B cell (primary cell): ENCODE data around the gene RGS7BP. TPM values are rescaled to one million over a fixed set of nuclear protein-coding genes. Genes with fewer than 3 reads are reported as not detected.

Experiments used
- ATAC-seq: fragments of 200-7000 bp; cut with Tn5 transposase; one replicate; pipeline ENCODE4 v1.10.0; 2021; ENCODE audit warnings: low read depth, mild to moderate bottlenecking, moderate number of reproducible peaks, moderate library complexity
- CTCF ChIA-PET: fragments of 350-600 bp; sonication (Branson Sonifier 250); formaldehyde crosslinking; loops from one replicate; lab custom pipeline; 2021; ENCODE audit warnings: antibody characterized with exemption, inconsistent platforms; lab: Charles Lee
- POLR2A ChIA-PET: fragments of 350-600 bp; sonication (Branson Sonifier 250); formaldehyde crosslinking; loops from one replicate; lab custom pipeline; 2021; ENCODE audit warnings: antibody characterized with exemption; lab: Charles Lee
- DNase-seq: peaks from one replicate; pipeline ENCODE4 v3.0.0; 2013
- H2AFZ ChIP-seq: 2 replicates; pipeline ENCODE4 v1.6.1; 2012; ENCODE audit warnings: mild to moderate bottlenecking, low read depth, low read length; ENCODE audit not compliant: insufficient read depth, poor library complexity, severe bottlenecking
- H3K27ac ChIP-seq, 2 donors: 1 replicate in 1 of 2; 2 replicates in 1 of 2; pipeline ENCODE4 v1.5.1; 2012 to 2013; ENCODE audit warnings: low read length in 2 of 2, mild to moderate bottlenecking in 2 of 2, moderate library complexity in 1 of 2
- H3K27me3 ChIP-seq, 4 experiments: fragments of 200-600 bp in 1 of 4; sonication (generic) in 1 of 4; replicated peaks in 1 of 4; 1 replicate in 2 of 4; 2 replicates in 2 of 4; pipeline versions ENCODE4 v1.6.1 to v1.7.0; 2013 to 2016; ENCODE audit warnings: low read length in 3 of 4, mild to moderate bottlenecking in 2 of 4, mixed read lengths in 1 of 4, moderate library complexity in 1 of 4; ENCODE audit not compliant: insufficient read depth in 4 of 4, control insufficient read depth in 3 of 4; ENCODE audit errors: control extremely low read depth in 1 of 4
- H3K36me3 ChIP-seq, 2 experiments: replicated peaks in 1 of 2; 1 replicate in 1 of 2; 2 replicates in 1 of 2; pipeline versions ENCODE4 v1.6.1 to v1.7.1; 2013; ENCODE audit warnings: low read length in 1 of 2; ENCODE audit not compliant: insufficient read depth in 2 of 2, control insufficient read depth in 1 of 2; ENCODE audit errors: control extremely low read depth in 1 of 2, extremely low read depth in 1 of 2
- H3K4me1 ChIP-seq, 2 donors: fragments of 200-600 bp in 1 of 2; sonication (generic) in 1 of 2; 1 replicate in 1 of 2; 2 replicates in 1 of 2; pipeline versions ENCODE4 v1.5.1 to v1.6.1; 2013 to 2017; ENCODE audit warnings: low read length in 2 of 2; ENCODE audit not compliant: control insufficient read depth in 2 of 2, insufficient read depth in 2 of 2
- H3K4me2 ChIP-seq: replicated peaks from 2 replicates; pipeline ENCODE3; 2012; ENCODE audit warnings: mild to moderate bottlenecking, low read depth, low read length; ENCODE audit not compliant: poor library complexity, severe bottlenecking
- H3K4me3 ChIP-seq, 5 experiments: fragments of 200-600 bp in 1 of 5; sonication (generic) in 1 of 5; 1 replicate in 3 of 5; 2 replicates in 2 of 5; pipeline versions ENCODE4 v1.5.1 to v1.7.0; 2011 to 2016; ENCODE audit warnings: low read length in 4 of 5, mild to moderate bottlenecking in 4 of 5, low read depth in 2 of 5, control low read depth in 1 of 5, moderate library complexity in 1 of 5; ENCODE audit not compliant: insufficient read depth in 1 of 5; ENCODE audit errors: control extremely low read depth in 1 of 5, extremely low read depth in 1 of 5
- H3K79me2 ChIP-seq: fragments of 200-600 bp; sonication (generic); one replicate; pipeline ENCODE4 v1.6.0; 2016; ENCODE audit warnings: low read length; ENCODE audit not compliant: control insufficient read depth, insufficient read depth
- H3K9ac ChIP-seq: fragments of 200-600 bp; sonication (generic); 2 replicates; pipeline ENCODE4 v1.6.1; 2017; ENCODE audit warnings: mild to moderate bottlenecking, low read length, moderate library complexity
- H3K9me3 ChIP-seq, 3 donors: one replicate each; pipeline versions ENCODE4 v1.6.1 to v1.7.1; 2013; ENCODE audit warnings: low read length in 2 of 3; ENCODE audit not compliant: control insufficient read depth in 2 of 3, insufficient read depth in 1 of 3; ENCODE audit errors: control extremely low read depth in 1 of 3
- H4K20me1 ChIP-seq: 2 replicates; pipeline ENCODE4 v1.6.0; 2012; ENCODE audit warnings: mild to moderate bottlenecking, low read length; ENCODE audit not compliant: insufficient read depth, control insufficient read depth, poor library complexity, severe bottlenecking
- H3K27ac Mint-ChIP-seq: one replicate; pipeline ENCODE4 v1.8.0; 2021; ENCODE audit warnings: mixed read lengths
- H3K27me3 Mint-ChIP-seq: one replicate; pipeline ENCODE4 v1.8.0; 2021; ENCODE audit warnings: mixed read lengths
- H3K4me1 Mint-ChIP-seq: one replicate; pipeline ENCODE4 v1.8.0; 2021; ENCODE audit warnings: mixed read lengths
- H3K4me3 Mint-ChIP-seq: one replicate; pipeline ENCODE4 v1.8.0; 2021; ENCODE audit warnings: mixed read lengths
- H3K9me3 Mint-ChIP-seq: one replicate; pipeline ENCODE4 v1.8.0; 2022; ENCODE audit warnings: mixed read lengths; ENCODE audit not compliant: insufficient read depth
- EZH2 ChIP-seq: IDR thresholded peaks from 2 replicates; pipeline ENCODE4 v1.6.1; 2012; ENCODE audit warnings: borderline replicate concordance, low read depth, mild to moderate bottlenecking, moderate library complexity, low read length; ENCODE audit not compliant: insufficient read depth, poor library complexity, severe bottlenecking
- WGBS: methylation state at CpG from one replicate; pipeline ENCODE4 v1.1.5; 2013; ENCODE audit warnings: missing lambda C conversion rate; ENCODE audit not compliant: insufficient coverage; 5-methylcytosine and 5-hydroxymethylcytosine counted together
- intact Hi-C: fragments of 100-400 bp; cut with micrococcal nuclease; formaldehyde crosslinking; loops from one replicate; pipeline ENCODE4 v1.10.0; 2022
- polyA plus RNA-seq: library from polyadenylated mRNA; depleted of rRNA; stranded (reverse); fragments of >200 nt; gene quantifications from 2 replicates; pipeline ENCODE4 v1.2.3, GENCODE V29; 2012
- small RNA-seq: library from RNA; depleted of rRNA; stranded (forward); fragments of <200 nt; gene quantifications from one replicate; pipeline ENCODE3, GENCODE V24; 2012; ENCODE audit warnings: low replicate concordance, low read depth; ENCODE audit not compliant: insufficient read length
- total RNA-seq, 2 donors: library from RNA; stranded (reverse); fragments of 120-200 nt in 1 of 2; gene quantifications; 1 replicate in 1 of 2; 2 replicates in 1 of 2; pipeline versions ENCODE4 v1.2.3 to v1.2.4, GENCODE V29; 2013 to 2022
- TF ChIP-seq, protein P1 (sequence below): fragments of 200-600 bp; IDR thresholded peaks from one replicate; pipeline ENCODE4 v1.8.0; 2022; ENCODE audit warnings: antibody characterized with exemption, mild to moderate bottlenecking

Gene RGS7BP
- total and polyA plus RNA-seq, 2 donors (not counting 1 experiment from before 2014, with no cell fraction given): not detected

DNA sequence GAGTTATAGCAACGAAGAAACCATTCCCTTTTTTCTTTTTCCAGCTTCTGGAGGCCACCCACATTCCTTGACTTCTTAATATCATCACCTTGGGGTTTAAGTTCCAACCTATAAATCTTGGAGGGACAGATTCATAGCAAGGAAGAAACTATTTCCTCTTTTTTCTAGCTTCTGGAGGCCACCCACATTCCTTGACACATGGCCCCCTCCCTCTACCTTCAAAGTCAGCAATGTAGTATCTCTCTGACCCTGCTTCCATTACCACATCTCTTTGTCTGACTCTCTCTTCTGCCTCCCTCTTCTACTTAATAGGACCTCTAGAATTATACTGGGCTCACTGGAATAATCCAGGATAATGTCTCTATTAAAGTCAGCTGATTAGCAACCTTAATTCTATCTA is 149.8 kb downstream of the RGS7BP start:
- ATAC-seq: no peak
- ChIA-PET CTCF (interaction anchor here (0.7 kb wide), 1 partner anchor 20 kb away, joined by 4 read pairs; no protein-coding TSS in a partner anchor), POLR2A (no interaction called here)
- Histone ChIP-seq H3K27me3 (no peaks in the 10 kb centered on the region), H3K9me3 (peaks cover 0 to 11% (median 5%) of the 10 kb centered on the region in 3 donors), H3K4me1 (no peaks in the 10 kb centered on the region), H4K20me1 (no peaks in the 10 kb centered on the region), H2AFZ (no peak overlapping the region), H3K79me2 (no peaks in the 10 kb centered on the region), H3K36me3 (no peaks in the 10 kb centered on the region), H3K27ac (no peak overlapping the region), H3K9ac (no peak overlapping the region), H3K4me3 (no peak overlapping the region), H3K4me2 (no peak overlapping the region)
- H3K4me3 Mint-ChIP-seq: no peak overlapping the region
- H3K9me3 Mint-ChIP-seq: peaks cover 5% of the 10 kb centered on the region
- no peak overlapping the region for H3K27ac Mint-ChIP-seq
- no peaks in the 10 kb centered on the region for H3K27me3 Mint-ChIP-seq
- no peak for DNase-seq
- H3K4me1 Mint-ChIP-seq: no peaks in the 10 kb centered on the region
- WGBS: 33% methylated on average over 1 of the region's 1 CpG
- TF ChIP-seq EZH2: no peak
- TF ChIP-seq, protein P1, sequence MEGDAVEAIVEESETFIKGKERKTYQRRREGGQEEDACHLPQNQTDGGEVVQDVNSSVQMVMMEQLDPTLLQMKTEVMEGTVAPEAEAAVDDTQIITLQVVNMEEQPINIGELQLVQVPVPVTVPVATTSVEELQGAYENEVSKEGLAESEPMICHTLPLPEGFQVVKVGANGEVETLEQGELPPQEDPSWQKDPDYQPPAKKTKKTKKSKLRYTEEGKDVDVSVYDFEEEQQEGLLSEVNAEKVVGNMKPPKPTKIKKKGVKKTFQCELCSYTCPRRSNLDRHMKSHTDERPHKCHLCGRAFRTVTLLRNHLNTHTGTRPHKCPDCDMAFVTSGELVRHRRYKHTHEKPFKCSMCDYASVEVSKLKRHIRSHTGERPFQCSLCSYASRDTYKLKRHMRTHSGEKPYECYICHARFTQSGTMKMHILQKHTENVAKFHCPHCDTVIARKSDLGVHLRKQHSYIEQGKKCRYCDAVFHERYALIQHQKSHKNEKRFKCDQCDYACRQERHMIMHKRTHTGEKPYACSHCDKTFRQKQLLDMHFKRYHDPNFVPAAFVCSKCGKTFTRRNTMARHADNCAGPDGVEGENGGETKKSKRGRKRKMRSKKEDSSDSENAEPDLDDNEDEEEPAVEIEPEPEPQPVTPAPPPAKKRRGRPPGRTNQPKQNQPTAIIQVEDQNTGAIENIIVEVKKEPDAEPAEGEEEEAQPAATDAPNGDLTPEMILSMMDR: no peak
- intact Hi-C loops: no loop called here

DNA sequence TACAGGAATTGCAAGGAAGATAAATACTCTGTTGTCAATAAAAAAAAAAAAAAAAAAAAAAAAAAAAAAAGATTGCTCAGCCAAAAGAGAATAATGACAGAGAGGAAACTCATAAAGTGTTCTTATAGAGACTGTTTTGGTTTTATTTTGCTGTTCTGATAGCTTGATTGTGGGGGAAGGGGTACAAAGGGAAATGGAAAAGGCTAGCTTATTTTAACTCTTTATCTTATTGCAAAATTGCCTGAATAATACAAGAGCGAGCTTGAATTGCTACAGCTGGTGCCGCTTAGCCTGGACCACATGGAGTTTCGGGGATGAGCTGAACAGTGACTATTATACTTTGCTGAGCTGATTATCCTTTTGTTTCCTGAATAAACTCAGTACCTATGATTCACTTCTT is 153.5 kb downstream of the RGS7BP start:
- H3K27me3 Mint-ChIP-seq: peaks cover 3% of the 10 kb centered on the region
- POLR2A ChIA-PET: no interaction called here
- Histone ChIP-seq H3K4me3 (no peak overlapping the region), H3K27ac (no peak overlapping the region), H3K4me1 (no peaks in the 10 kb centered on the region), H3K4me2 (no peak overlapping the region), H3K9me3 (peaks cover 0 to 8% (median 5%) of the 10 kb centered on the region in 3 donors), H2AFZ (no peak overlapping the region), H3K9ac (no peak overlapping the region), H3K79me2 (no peaks in the 10 kb centered on the region), H3K27me3 (peaks cover 0 to 5% (median under 1%) of the 10 kb centered on the region in 4 experiments), H3K36me3 (no peaks in the 10 kb centered on the region), H4K20me1 (no peaks in the 10 kb centered on the region)
- no peaks in the 10 kb centered on the region for H3K4me1 Mint-ChIP-seq
- no peak for ATAC-seq
- TF ChIP-seq EZH2: no peak
- TF ChIP-seq, protein P1: no peak
- intact Hi-C loops: no loop called here
- no peak overlapping the region for H3K27ac Mint-ChIP-seq
- CTCF ChIA-PET: no interaction called here
- DNase-seq: no peak
- H3K4me3 Mint-ChIP-seq: no peak overlapping the region
- peaks cover 5% of the 10 kb centered on the region for H3K9me3 Mint-ChIP-seq
- no CpG with 5 or more reads among the region's 3 CpGs for WGBS

Small RNA genes lying within 50 kb of the gene (small RNA-seq; reads per million reads assigned to genes)
- not detected for gene RN7SL169P
- not detected for gene RNU6-294P

Other genes starting within 250 kb of the RGS7BP start
- gene SHISAL2B, start 184.5 kb downstream of the RGS7BP start, total RNA-seq: not detected in 2 replicates
- not detected in 2 replicates for gene SHISAL2B, start 184.5 kb downstream of the RGS7BP start, polyA plus RNA-seq